GM10248 (cell line): ENCODE results near the gene OR6C2.

ENCODE experiments used
- CTCF ChIA-PET: fragments of 300-600 bp; sonication (Branson Sonifier 250); formaldehyde crosslinking; extraction: SDS; loops from one replicate; lab custom pipeline; 2021; ENCODE audit warnings: antibody characterized with exemption; lab: Yijun Ruan, JAX
- POLR2A ChIA-PET: fragments of 350-650 bp; sonication (Branson Sonifier 250); formaldehyde crosslinking; extraction: SDS; loops from one replicate; lab custom pipeline; 2020; ENCODE audit warnings: antibody characterized with exemption; lab: Yijun Ruan, JAX
- DNase-seq: peaks from one replicate; pipeline ENCODE4 v3.0.0; 2012; ENCODE audit errors: extremely low spot score
- CTCF ChIP-seq: IDR thresholded peaks from 2 replicates; pipeline ENCODE4 v1.5.1; 2012; ENCODE audit warnings: mild to moderate bottlenecking, low read depth; ENCODE audit errors: extremely low read depth, missing control alignments, control extremely low read depth

OR6C2 gene

GRCh38 chr12:55492078-55492477 lies 48.2 kb downstream of the OR6C2 start, which contains the start of gene OR6C68:
Gene OR6C68, plus strand, starts transcription at chr12:55492378. Its CDS starts 0 bp downstream, at chr12:55492378.
- POLR2A ChIA-PET = no interaction called here
- CTCF ChIA-PET = interaction anchor here (1.4 to 2.3 kb wide), 2 partner anchors 8 to 11 kb away, joined by 5 read pairs; no protein-coding TSS in a partner anchor
- TF ChIP-seq CTCF = no peak
- DNase-seq = no peak

GRCh38 chr12:55495490-55495889 lies 51.6 kb downstream of the OR6C2 start:
- TF ChIP-seq CTCF = no peak
- DNase-seq = no peak
- POLR2A ChIA-PET = no interaction called here
- CTCF ChIA-PET = no interaction called here

GRCh38 chr12:55499231-55499630 lies 55.4 kb downstream of the OR6C2 start:
- CTCF ChIA-PET = interaction anchor here (1.8 kb wide), 1 partner anchor 8 kb away, joined by 5 read pairs; no protein-coding TSS in a partner anchor
- POLR2A ChIA-PET = no interaction called here
- DNase-seq = no peak
- TF ChIP-seq CTCF = no peak

GRCh38 chr12:55499810-55500252 lies 56.0 kb downstream of the OR6C2 start:
- TF ChIP-seq CTCF = no peak
- POLR2A ChIA-PET = no interaction called here
- DNase-seq = no peak
- CTCF ChIA-PET = interaction anchor here (0.9 to 1.8 kb wide), 2 partner anchors 9 to 119 kb away, joined by 3 to 5 read pairs; no protein-coding TSS in a partner anchor

- TF ChIP-seq CTCF = no peak
- POLR2A ChIA-PET = no interaction called here
- no peak for DNase-seq
- CTCF ChIA-PET = interaction anchor here (1.4 kb wide), 1 partner anchor 14 kb away, joined by 3 read pairs; no protein-coding TSS in a partner anchor
These were observed 57.7 kb downstream of the OR6C2 start for GRCh38 chr12:55501601-55502000.
